HG02885 (cell line): Measurements from ENCODE around the gene MRPS24.
A peak's percentile ranks its signal among the peaks of the same experiment; 100 is the strongest.

Experiments used
- ATAC-seq: cut with Tn5 transposase; IDR thresholded peaks from one replicate; pipeline ENCODE4 v1.9.1; 2021; ENCODE audit warnings: mild to moderate bottlenecking; ENCODE audit not compliant: unreplicated experiment, poor library complexity

Gene MRPS24

DNA sequence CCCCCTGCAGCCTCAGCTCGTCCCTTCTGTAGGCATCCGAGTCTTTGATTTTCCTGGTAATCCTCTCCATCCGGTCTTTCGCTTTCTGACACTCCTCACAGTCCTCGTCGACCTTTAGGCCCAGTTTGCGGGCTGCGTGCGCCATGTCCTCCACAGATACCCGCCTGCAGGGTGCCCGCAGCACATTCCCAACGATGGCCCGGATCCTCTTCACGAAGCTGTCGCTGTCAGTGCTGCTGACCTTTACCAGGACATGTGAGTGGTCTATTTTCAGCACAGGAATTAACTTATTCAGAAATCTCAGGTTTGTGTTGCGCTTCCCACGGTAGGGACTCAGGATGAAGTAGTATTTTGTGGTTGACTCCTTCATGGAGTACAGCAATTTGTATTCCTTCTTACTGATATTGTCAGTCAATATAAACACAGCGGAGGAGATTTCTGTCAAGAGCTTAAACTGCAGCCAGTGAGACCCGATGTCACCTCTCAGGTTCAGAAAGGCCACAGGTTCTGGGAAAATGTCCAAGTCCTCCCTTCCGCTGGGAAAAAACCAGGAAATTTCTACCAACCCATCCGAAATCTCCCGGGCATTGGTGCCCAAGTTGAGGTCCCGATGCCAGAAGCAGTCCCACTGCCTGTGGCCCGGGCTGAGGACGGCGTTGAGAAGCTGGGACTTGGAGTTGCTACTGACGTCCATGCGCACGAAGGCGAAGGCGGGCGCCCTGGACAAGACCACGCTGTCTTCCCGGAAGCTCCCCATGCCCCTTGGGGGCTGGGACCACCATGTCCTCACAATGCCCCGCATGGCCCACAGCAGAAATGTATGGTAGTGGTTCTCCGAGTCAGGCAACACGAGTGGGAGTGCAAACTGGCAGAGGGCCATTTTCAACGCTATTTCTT lies 8.9 kb upstream of the MRPS24 start:
- no peak for ATAC-seq

DNA sequence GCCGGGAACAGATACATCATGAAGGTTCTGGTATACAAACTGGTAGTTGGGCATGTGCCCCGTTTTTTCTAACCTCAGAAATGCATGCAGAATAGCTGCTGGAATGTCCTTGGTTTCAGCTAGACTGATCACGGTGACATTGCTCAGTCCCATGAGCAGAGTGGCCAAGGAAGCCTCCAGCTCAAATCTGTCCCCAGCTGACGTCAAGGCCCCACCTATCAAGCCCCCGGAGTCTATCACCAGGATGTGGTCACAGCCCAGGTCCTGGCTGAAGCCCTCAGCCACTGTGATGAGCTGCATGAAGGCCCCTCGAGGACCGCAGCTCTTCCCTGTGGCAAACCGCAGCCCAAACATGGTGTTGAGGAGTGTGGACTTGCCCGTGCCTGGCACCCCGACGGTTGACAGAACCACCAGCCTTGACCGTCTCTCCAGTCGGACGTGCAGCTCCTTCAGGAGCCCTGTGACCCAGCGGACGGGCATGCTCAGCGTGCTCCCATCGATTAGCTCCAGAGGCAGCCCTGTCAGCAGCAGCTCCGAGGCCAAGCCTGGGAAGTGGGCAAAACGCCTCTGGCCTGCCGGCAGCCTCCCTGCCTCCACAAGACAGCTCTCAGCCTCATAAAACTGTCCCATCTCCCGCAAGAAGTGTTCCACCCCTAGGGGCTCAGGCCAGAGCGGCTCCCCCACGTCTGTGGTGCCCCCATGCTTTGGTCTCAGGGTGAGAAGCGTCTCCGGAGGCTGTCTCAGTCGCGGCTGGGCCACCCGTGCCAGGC lies 7.8 kb upstream of the MRPS24 start:
- no peak for ATAC-seq

- no peak for ATAC-seq
Measured at GRCh38 chr7:43876241-43876640, 6.9 kb upstream of the MRPS24 start.

DNA sequence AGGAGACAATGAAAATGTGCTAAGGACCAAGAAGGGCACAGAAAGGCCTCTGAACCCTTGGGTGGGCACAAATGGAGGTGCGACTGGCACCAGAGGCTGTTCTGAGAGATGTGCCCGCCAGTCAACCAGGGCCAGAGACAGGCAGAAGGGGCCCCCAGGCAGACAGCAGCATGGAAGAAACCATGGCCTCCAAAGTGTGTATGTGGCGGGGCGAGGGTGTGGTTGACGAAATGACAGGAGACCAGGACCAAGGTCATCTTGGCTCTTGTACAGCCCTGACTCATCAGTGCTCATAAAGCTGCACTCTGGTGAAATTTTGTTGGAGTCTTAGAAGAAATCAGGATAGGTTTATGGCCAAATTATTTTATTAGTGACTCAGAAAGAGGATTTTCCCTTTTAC lies 4.0 kb upstream of the MRPS24 start:
- no peak for ATAC-seq

DNA sequence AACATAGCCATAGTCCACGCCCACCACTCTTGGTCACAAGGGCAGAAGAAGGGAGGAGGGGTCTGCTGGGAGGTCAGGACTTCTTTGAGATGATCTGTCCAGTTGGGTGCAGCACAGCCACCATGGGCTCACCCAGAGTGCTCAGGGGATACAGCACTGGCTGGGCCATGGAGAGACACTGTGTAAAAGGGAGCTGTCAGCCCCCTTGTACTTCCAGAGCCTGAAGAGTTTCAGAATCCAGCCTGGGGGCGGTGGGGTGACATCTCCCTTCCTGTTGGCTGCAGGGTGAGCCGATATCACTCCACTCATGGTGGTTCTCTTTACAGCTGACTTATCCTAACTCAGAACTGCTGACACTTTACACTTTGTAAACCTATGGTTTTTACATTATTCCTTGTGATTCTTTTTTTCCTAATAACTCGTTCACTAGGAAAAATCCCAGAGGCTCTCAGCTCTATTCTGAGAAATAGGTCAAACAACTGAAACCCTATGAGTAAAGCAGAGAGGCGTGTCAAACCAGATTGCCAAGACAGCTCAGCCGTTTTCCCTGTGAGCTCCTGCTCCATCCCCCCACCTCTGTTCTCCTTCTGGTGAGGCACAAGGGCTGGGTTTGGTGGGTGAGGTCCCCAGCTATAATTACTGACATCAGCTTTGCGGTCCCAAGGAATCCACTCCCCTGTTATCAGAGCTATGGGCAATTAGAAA lies 3.2 kb upstream of the MRPS24 start:
- no peak for ATAC-seq

GRCh38 chr7:43871064-43871463 lies 1.7 kb upstream of the MRPS24 start:
- no peak for ATAC-seq

GRCh38 chr7:43870316-43870715 lies 999 bp upstream of the MRPS24 start:
- no peak for ATAC-seq

DNA sequence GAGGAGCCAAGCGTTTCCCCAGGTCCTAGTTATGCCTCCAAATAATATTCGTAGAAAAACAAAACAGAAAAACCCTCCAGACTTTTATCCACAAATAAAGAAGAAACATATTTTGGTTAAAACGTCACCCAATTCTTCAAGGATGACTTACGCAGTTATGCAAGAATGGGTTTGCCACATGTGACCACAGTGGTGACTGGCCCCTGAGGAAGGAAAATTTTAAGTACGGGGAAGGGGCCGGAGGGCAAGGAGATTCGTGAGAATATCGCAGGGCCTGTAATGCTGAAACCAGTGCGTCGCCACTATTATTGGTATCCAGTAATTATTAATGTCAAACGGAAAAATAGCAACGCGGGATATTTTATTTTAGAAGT lies 537 bp upstream of the MRPS24 start:
- peak; percentile 7 for ATAC-seq

GRCh38 chr7:43868681-43869005 lies 674 bp downstream of the MRPS24 start:
- peak; percentile 4 for ATAC-seq

DNA sequence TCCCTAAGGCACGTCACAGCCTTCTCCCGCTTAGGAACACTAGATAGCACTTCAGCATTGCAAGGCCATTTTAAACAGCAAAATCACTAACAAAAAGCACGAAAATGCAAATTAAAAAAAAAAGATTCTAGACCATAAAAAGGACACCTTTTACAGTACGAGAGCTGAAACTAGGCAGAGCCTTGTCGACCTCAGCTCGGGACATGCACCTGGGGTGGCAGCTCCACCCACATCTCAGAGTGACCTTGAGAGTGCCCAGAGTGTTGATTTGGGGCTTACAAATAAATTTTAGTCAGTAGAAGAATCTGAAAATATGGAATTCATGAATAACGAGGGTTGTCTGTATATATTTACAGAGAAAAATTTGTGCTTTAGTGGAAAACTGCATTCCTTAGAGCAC lies 1.1 kb downstream of the MRPS24 start:
- no peak for ATAC-seq

DNA sequence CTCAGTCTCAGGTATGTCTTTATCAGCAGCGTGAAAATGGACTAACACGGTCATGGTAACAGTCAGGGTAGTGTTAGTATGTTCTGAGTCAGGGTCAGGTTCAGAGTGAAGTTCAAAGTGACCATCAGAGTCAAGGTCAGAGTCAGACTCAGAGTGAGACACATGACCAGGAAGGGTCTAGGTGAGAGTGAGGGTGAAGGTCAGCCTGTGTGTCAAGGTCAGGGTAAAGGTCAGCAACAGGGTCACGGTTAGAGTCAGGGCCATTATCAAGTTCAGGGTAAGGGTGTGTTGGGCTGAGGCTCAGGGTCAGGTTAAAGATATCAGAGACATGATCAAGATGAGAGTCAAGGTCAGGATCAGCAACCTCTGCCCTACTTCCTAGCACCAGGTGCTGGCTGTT lies 4.0 kb downstream of the MRPS24 start:
- ATAC-seq, result no peak

- ATAC-seq, result no peak
Measured at GRCh38 chr7:43864126-43864525, 5.2 kb downstream of the MRPS24 start.

DNA sequence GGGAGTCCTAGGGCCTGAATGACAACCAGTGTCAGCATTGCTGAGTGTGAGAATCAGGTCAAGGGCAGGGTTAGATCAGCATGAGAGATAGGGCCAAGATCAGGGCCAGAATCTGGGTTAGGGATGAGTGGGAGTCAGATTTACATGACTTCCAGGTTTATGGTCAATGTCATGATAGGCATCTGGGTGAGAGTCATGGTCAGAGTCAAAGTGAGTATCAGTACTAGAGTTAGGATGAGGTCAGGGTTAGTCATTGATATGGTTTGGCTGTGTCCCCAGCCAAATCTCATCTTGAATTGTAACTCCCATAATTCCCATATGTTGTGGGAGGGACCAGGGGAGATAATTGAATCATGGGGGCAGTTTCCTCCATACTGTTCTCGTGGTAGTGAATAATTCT lies 12.3 kb downstream of the MRPS24 start:
- no peak for ATAC-seq

GRCh38 chr7:43856316-43856715 lies 13.0 kb downstream of the MRPS24 start:
- ATAC-seq, result no peak

- ATAC-seq, result no peak
Measured at GRCh38 chr7:43855176-43855575, 14.1 kb downstream of the MRPS24 start.

DNA sequence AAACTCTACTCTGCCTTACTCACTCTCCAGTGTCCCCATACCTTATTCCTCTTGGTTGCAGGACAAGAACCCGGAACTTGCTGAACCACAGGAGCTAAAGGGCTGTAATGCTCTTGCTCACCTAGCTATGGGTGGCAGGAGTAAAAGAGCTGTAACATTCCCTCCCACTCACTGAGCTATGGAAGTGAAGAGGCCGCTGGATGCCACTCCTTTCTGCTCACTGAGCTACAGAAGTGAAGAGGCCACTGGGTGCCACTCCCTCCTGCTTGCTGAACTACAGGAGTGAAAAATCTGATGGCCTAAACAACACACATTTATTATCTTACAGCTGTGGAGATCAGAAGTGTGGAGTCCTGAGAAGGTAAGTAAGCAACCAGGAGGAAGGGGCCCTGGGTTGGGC lies 17.5 kb downstream of the MRPS24 start:
- no peak for ATAC-seq

DNA sequence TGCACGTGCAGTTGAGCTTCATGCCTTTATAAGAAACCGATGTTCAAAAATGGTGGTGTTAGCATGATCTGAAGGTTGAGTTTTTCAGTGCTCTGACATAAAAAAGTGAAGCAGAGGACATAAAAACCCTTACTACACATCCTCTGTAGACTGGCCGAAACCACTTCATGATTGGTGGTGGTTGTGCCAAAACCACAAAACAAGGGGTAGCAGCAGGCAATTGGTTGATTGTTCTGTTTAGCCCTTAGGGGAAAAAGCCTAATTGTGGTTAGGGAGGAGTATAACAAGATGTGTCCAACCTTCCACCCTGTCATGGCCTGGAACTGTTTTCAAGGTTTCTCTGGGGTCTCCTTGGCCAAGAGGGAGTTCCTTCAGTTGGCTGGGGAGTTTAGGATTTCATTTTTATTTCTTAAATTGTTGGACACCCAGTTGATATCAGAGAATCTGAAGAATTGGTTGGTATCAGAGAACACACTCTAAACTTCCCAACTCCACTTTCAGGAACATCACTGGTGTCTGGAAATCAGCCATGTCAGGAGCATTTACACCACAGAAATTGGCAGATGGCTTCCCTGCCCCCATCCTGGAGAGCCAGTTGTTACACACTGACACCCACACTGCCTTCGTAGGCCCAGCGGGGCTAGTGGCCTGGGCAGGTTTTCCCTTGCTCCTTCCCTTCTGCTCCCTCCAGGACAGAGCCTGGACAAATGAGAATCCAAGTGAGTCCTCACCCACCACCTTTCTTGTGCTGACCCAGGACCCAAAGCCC lies 18.8 kb downstream of the MRPS24 start:
- ATAC-seq, result no peak

DNA sequence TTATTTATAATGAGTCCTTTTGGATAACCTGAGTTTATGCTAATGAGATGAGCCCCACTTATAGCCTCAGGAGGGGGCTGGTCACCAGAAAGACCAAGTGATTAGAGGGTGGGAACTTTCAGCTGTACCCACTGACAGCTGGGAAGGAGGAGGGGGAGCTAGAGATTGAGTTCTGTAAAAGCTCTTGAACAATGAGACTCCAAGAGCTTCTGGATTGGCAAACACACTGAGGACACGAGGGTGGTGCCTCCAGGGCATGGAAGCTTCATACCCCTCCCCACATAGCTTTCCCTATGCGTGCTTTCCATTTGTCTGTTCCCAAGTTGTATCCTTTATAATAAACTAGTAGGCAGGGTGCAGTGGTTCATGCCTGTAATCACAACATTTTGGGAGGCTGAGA lies 20.3 kb downstream of the MRPS24 start:
- no peak for ATAC-seq

DNA sequence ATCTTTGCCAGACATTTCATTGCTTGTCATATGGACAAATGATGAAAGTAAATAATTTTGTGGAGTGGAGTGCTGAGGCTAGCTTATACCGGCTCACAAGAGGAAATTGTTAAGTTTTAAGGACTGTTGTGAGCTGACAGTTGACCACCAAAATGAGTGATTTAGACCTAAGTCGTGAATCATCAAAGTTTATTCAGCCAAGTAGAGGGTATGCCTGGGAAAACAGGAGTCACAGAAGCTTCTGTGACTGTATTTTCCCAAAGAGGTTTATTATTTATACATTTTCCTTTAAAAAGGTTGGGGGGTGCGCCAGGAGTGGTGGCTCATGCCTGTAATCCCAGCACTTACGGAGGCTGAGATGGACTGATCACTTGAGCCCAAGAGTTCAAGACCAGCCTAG lies 21.8 kb downstream of the MRPS24 start:
- ATAC-seq, result no peak

GRCh38 chr7:43844662-43845061 lies 24.7 kb downstream of the MRPS24 start:
- no peak for ATAC-seq

GRCh38 chr7:43844257-43844656 lies 25.1 kb downstream of the MRPS24 start:
- no peak for ATAC-seq
